Measurements from ENCODE around the gene THAP8. TPM values are rescaled to one million over a fixed set of nuclear protein-coding genes. Genes with fewer than 3 reads are reported as not detected.

The THAP8 gene
- total and polyA plus RNA-seq, 2 of the 8 experiments (the other 6 are each of a cell fraction or from before 2014, with no cell fraction given), result 6.0 to 11.1 TPM

DNA sequence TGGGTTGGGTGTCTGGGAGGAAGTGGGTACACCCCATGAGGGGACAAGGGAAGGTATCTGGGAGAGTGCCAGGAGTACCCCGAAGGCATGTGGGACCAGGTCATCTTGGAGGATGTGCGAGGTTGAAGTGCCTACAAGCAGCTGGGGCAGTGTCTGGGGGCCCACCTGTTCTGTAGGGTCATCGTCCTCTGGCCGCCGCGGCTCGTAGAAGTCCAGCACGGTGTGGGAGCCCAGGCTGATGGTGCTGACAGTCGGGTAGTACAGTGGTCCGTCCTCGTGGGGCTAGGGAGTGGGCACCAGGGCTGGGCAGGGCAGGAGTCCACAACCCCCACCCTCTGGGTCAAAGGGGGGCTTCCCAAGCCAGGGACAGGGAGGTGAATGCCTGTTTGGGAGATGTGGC is 43.7 kb downstream of the THAP8 start (continued):
- TF ChIP-seq, protein P1, sequence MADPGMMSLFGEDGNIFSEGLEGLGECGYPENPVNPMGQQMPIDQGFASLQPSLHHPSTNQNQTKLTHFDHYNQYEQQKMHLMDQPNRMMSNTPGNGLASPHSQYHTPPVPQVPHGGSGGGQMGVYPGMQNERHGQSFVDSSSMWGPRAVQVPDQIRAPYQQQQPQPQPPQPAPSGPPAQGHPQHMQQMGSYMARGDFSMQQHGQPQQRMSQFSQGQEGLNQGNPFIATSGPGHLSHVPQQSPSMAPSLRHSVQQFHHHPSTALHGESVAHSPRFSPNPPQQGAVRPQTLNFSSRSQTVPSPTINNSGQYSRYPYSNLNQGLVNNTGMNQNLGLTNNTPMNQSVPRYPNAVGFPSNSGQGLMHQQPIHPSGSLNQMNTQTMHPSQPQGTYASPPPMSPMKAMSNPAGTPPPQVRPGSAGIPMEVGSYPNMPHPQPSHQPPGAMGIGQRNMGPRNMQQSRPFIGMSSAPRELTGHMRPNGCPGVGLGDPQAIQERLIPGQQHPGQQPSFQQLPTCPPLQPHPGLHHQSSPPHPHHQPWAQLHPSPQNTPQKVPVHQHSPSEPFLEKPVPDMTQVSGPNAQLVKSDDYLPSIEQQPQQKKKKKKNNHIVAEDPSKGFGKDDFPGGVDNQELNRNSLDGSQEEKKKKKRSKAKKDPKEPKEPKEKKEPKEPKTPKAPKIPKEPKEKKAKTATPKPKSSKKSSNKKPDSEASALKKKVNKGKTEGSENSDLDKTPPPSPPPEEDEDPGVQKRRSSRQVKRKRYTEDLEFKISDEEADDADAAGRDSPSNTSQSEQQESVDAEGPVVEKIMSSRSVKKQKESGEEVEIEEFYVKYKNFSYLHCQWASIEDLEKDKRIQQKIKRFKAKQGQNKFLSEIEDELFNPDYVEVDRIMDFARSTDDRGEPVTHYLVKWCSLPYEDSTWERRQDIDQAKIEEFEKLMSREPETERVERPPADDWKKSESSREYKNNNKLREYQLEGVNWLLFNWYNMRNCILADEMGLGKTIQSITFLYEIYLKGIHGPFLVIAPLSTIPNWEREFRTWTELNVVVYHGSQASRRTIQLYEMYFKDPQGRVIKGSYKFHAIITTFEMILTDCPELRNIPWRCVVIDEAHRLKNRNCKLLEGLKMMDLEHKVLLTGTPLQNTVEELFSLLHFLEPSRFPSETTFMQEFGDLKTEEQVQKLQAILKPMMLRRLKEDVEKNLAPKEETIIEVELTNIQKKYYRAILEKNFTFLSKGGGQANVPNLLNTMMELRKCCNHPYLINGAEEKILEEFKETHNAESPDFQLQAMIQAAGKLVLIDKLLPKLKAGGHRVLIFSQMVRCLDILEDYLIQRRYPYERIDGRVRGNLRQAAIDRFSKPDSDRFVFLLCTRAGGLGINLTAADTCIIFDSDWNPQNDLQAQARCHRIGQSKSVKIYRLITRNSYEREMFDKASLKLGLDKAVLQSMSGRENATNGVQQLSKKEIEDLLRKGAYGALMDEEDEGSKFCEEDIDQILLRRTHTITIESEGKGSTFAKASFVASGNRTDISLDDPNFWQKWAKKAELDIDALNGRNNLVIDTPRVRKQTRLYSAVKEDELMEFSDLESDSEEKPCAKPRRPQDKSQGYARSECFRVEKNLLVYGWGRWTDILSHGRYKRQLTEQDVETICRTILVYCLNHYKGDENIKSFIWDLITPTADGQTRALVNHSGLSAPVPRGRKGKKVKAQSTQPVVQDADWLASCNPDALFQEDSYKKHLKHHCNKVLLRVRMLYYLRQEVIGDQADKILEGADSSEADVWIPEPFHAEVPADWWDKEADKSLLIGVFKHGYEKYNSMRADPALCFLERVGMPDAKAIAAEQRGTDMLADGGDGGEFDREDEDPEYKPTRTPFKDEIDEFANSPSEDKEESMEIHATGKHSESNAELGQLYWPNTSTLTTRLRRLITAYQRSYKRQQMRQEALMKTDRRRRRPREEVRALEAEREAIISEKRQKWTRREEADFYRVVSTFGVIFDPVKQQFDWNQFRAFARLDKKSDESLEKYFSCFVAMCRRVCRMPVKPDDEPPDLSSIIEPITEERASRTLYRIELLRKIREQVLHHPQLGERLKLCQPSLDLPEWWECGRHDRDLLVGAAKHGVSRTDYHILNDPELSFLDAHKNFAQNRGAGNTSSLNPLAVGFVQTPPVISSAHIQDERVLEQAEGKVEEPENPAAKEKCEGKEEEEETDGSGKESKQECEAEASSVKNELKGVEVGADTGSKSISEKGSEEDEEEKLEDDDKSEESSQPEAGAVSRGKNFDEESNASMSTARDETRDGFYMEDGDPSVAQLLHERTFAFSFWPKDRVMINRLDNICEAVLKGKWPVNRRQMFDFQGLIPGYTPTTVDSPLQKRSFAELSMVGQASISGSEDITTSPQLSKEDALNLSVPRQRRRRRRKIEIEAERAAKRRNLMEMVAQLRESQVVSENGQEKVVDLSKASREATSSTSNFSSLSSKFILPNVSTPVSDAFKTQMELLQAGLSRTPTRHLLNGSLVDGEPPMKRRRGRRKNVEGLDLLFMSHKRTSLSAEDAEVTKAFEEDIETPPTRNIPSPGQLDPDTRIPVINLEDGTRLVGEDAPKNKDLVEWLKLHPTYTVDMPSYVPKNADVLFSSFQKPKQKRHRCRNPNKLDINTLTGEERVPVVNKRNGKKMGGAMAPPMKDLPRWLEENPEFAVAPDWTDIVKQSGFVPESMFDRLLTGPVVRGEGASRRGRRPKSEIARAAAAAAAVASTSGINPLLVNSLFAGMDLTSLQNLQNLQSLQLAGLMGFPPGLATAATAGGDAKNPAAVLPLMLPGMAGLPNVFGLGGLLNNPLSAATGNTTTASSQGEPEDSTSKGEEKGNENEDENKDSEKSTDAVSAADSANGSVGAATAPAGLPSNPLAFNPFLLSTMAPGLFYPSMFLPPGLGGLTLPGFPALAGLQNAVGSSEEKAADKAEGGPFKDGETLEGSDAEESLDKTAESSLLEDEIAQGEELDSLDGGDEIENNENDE (IDR thresholded peaks at IDR 0.05; ENCODE audit: insufficient replicate concordance, low read length), result no peak
- no peak for TF ChIP-seq TAF7 (optimal IDR thresholded peaks at IDR 0.05; ENCODE audit: borderline replicate concordance, low read depth, low read length)

Data from H1 (cell line).